T-helper 2 cell treated with Interferon-gamma antibody and Interleukin-4, amounts not matched to agents 5 μg/mL and 100 μg/mL, for 36 hours (primary cell): ENCODE data around the gene GOT2.
"Not testable (repeated sequence)": the region's sequence is repeated elsewhere in the genome, so short reads cannot be mapped to it uniquely, and the experiment has no call there.

Experiments used
- DNase-seq: peaks from one replicate; pipeline ENCODE4 v3.0.0; 2021; ENCODE audit warnings: low spot score
- H3K27ac Mint-ChIP-seq: one replicate; pipeline ENCODE4 v1.8.0; 2021; ENCODE audit warnings: mild to moderate bottlenecking, mixed read lengths
- H3K27me3 Mint-ChIP-seq: one replicate; pipeline ENCODE4 v1.8.0; 2021; ENCODE audit warnings: low read depth, mixed read lengths
- H3K36me3 Mint-ChIP-seq: one replicate; pipeline ENCODE4 v1.8.0; 2021; ENCODE audit warnings: low read depth, mixed read lengths
- H3K4me1 Mint-ChIP-seq: one replicate; pipeline ENCODE4 v1.8.0; 2021; ENCODE audit warnings: low read depth, mixed read lengths
- H3K4me3 Mint-ChIP-seq: one replicate; pipeline ENCODE4 v1.8.0; 2022; ENCODE audit warnings: mild to moderate bottlenecking, moderate library complexity, mixed read lengths
- H3K9me3 Mint-ChIP-seq: one replicate; pipeline ENCODE4 v1.8.0; 2021; ENCODE audit warnings: mixed read lengths

GOT2 gene

GRCh38 chr16:58733671-58734458 lies at the start of gene GOT2:
TSS of gene GOT2 (minus strand) at chr16:58734316. CDS start at chr16:58734228, 88 bp downstream.
- Mint-ChIP-seq H3K36me3 (peaks cover 9% of the 10 kb centered on the region), H3K9me3 (no peaks in the 10 kb centered on the region), H3K27ac (peak within 1 kb of the TSS; percentile 95), H3K4me1 (peaks cover 22% of the 10 kb centered on the region), H3K27me3 (no peaks in the 10 kb centered on the region), H3K4me3 (peak within 1 kb of the TSS; percentile 99)
- peak; percentile 84 for DNase-seq

- DNase-seq, H3K36me3 Mint-ChIP-seq, H3K4me1 Mint-ChIP-seq, H3K4me3 Mint-ChIP-seq, H3K27me3 Mint-ChIP-seq, H3K27ac Mint-ChIP-seq, H3K9me3 Mint-ChIP-seq: not testable (repeated sequence)
Observed at GRCh38 chr16:58779291-58779690, 45.2 kb upstream of the GOT2 start.

- H3K9me3 Mint-ChIP-seq: no peaks in the 10 kb centered on the region
- DNase-seq: no peak
- H3K4me3 Mint-ChIP-seq: no peak overlapping the region
- H3K36me3 Mint-ChIP-seq: no peaks in the 10 kb centered on the region
- H3K27ac Mint-ChIP-seq: no peak overlapping the region
- H3K4me1 Mint-ChIP-seq: no peaks in the 10 kb centered on the region
- no peaks in the 10 kb centered on the region for H3K27me3 Mint-ChIP-seq
Observed at GRCh38 chr16:58773870-58774269, 39.8 kb upstream of the GOT2 start.

GRCh38 chr16:58768145-58768544 lies 34.0 kb upstream of the GOT2 start:
- Mint-ChIP-seq H3K27me3 (peaks cover 4% of the 10 kb centered on the region), H3K4me3 (no peak overlapping the region), H3K4me1 (no peaks in the 10 kb centered on the region), H3K9me3 (no peaks in the 10 kb centered on the region), H3K36me3 (no peaks in the 10 kb centered on the region), H3K27ac (no peak overlapping the region)
- no peak for DNase-seq

GRCh38 chr16:58767581-58767980 lies 33.5 kb upstream of the GOT2 start:
- no peak overlapping the region for H3K4me3 Mint-ChIP-seq
- no peaks in the 10 kb centered on the region for H3K9me3 Mint-ChIP-seq
- no peaks in the 10 kb centered on the region for H3K36me3 Mint-ChIP-seq
- peaks cover 4% of the 10 kb centered on the region for H3K27me3 Mint-ChIP-seq
- DNase-seq: no peak
- no peak overlapping the region for H3K27ac Mint-ChIP-seq
- H3K4me1 Mint-ChIP-seq: no peaks in the 10 kb centered on the region

GRCh38 chr16:58756650-58757332 lies 22.7 kb upstream of the GOT2 start:
- DNase-seq: no peak
- H3K4me3 Mint-ChIP-seq: no peak overlapping the region
- no peak overlapping the region for H3K27ac Mint-ChIP-seq
- peaks cover 6% of the 10 kb centered on the region for H3K27me3 Mint-ChIP-seq
- peaks cover 7% of the 10 kb centered on the region for H3K4me1 Mint-ChIP-seq
- no peaks in the 10 kb centered on the region for H3K36me3 Mint-ChIP-seq
- H3K9me3 Mint-ChIP-seq: no peaks in the 10 kb centered on the region

- H3K27me3 Mint-ChIP-seq: peaks cover 5% of the 10 kb centered on the region
- peak overlapping the region; percentile 25 for H3K4me3 Mint-ChIP-seq
- no peaks in the 10 kb centered on the region for H3K9me3 Mint-ChIP-seq
- peaks cover 7% of the 10 kb centered on the region for H3K4me1 Mint-ChIP-seq
- H3K27ac Mint-ChIP-seq: no peak overlapping the region
- no peaks in the 10 kb centered on the region for H3K36me3 Mint-ChIP-seq
- DNase-seq: peak; percentile 68
Observed at GRCh38 chr16:58755989-58756649, 22.0 kb upstream of the GOT2 start.

GRCh38 chr16:58753711-58754134 lies 19.6 kb upstream of the GOT2 start:
- Mint-ChIP-seq H3K27ac (no peak overlapping the region), H3K36me3 (no peaks in the 10 kb centered on the region)
- DNase-seq: no peak

GRCh38 chr16:58744497-58744896 lies 10.4 kb upstream of the GOT2 start:
- no peak for DNase-seq
- Mint-ChIP-seq H3K4me1 (no peaks in the 10 kb centered on the region), H3K9me3 (no peaks in the 10 kb centered on the region), H3K36me3 (no peaks in the 10 kb centered on the region), H3K27ac (no peak overlapping the region), H3K4me3 (no peak overlapping the region), H3K27me3 (no peaks in the 10 kb centered on the region)

More at GRCh38 chr16:58753711-58754134, 19.6 kb upstream of the GOT2 start:
- Mint-ChIP-seq H3K4me1 (peaks cover 7% of the 10 kb centered on the region), H3K27me3 (peaks cover 5% of the 10 kb centered on the region), H3K9me3 (no peaks in the 10 kb centered on the region), H3K4me3 (no peak overlapping the region)

- DNase-seq: no peak
- Mint-ChIP-seq H3K27ac (no peak overlapping the region), H3K27me3 (no peaks in the 10 kb centered on the region), H3K36me3 (no peaks in the 10 kb centered on the region), H3K9me3 (no peaks in the 10 kb centered on the region), H3K4me3 (no peak overlapping the region), H3K4me1 (no peaks in the 10 kb centered on the region)
Observed at GRCh38 chr16:58741976-58742375, 7.9 kb upstream of the GOT2 start.

- no peak for DNase-seq
- Mint-ChIP-seq H3K27me3 (no peaks in the 10 kb centered on the region), H3K27ac (no peak overlapping the region), H3K4me3 (no peak overlapping the region), H3K9me3 (no peaks in the 10 kb centered on the region), H3K4me1 (no peaks in the 10 kb centered on the region), H3K36me3 (no peaks in the 10 kb centered on the region)
Observed at GRCh38 chr16:58741166-58741565, 7.0 kb upstream of the GOT2 start.

- Mint-ChIP-seq H3K27me3 (no peaks in the 10 kb centered on the region), H3K36me3 (no peaks in the 10 kb centered on the region), H3K27ac (no peak overlapping the region), H3K4me1 (no peaks in the 10 kb centered on the region), H3K4me3 (no peak overlapping the region), H3K9me3 (no peaks in the 10 kb centered on the region)
- DNase-seq: no peak
Observed at GRCh38 chr16:58738672-58739296, 4.7 kb upstream of the GOT2 start.

GRCh38 chr16:58736341-58736740 lies 2.2 kb upstream of the GOT2 start:
- not testable (repeated sequence) for DNase-seq, H3K27ac Mint-ChIP-seq, H3K4me3 Mint-ChIP-seq, H3K27me3 Mint-ChIP-seq, H3K9me3 Mint-ChIP-seq, H3K36me3 Mint-ChIP-seq
- H3K4me1 Mint-ChIP-seq: peaks cover 15% of the 10 kb centered on the region

GRCh38 chr16:58734459-58734787 lies 307 bp upstream of the GOT2 start:
- Mint-ChIP-seq H3K9me3 (no peaks in the 10 kb centered on the region), H3K4me1 (peaks cover 22% of the 10 kb centered on the region), H3K27ac (peak overlapping the region; percentile 95), H3K4me3 (peak overlapping the region; percentile 99), H3K27me3 (no peaks in the 10 kb centered on the region), H3K36me3 (peaks cover 9% of the 10 kb centered on the region)
- DNase-seq: no peak
